Prostate gland (tissue), 2 donors: ENCODE measurements around the gene PROSER1.

Source experiments
- CTCF ChIP-seq, 4 experiments: fragments of 200-600 bp in 2 of 4; fragments of 450-650 bp in 2 of 4; sonication (generic) in 2 of 4; IDR thresholded peaks; 1 replicate in 3 of 4; 2 replicates in 1 of 4; pipeline ENCODE4 v1.5.1; 2016 to 2019; ENCODE audit warnings: antibody characterized with exemption in 4 of 4, mild to moderate bottlenecking in 2 of 4, moderate library complexity in 2 of 4
- POLR2AphosphoS5 ChIP-seq: sonication (generic); formaldehyde crosslinking; IDR thresholded peaks from one replicate; pipeline ENCODE4 v1.6.1; 2017; ENCODE audit warnings: antibody characterized with exemption

GRCh38 chr13:39037880-39038568 is at the start of gene PROSER1, which contains the start of gene NHLRC3:
- TF ChIP-seq CTCF (IDR thresholded peaks at IDR 0.05) = peak in 2 of 4 experiments; percentile 5 to 29
- peak; percentile 85 for TF ChIP-seq POLR2AphosphoS5
